CD4-positive, alpha-beta T cell treated with Interleukin-17A for 4 hours (primary cell): ENCODE measurements around the gene HIGD1C.
A peak's percentile ranks its signal among the peaks of the same experiment; 100 is the strongest.
"Not testable (repeated sequence)": the region's sequence is repeated elsewhere in the genome, so short reads cannot be mapped to it uniquely, and the experiment has no call there.

Source experiments
- DNase-seq: peaks from one replicate; pipeline ENCODE4 v3.0.0-alpha.2; 2020; ENCODE audit warnings: mixed read lengths

The HIGD1C gene

DNA sequence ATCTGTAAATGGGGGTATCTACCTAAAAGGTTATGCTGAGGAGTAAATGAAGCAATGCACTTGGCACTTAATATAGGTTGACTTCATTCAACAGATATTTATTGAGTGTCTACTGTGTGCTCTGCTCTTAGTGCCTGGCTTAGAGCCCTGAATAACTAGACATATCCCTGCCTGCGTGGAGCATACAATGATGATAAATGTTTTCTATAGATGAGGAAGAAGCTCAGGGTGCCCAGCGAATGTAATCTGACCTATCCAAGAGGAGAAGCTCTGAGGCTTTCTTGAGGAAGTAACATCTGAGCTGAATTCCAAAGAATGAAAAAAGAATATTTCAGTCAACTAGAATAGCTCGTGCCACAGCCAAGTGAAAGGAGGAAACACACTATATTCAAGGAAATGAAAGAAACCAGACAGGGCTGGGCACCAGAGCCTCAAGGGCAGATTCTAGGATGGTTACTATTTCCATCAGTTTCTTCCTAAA is 17.9 kb upstream of the HIGD1C start:
- no peak for DNase-seq

DNA sequence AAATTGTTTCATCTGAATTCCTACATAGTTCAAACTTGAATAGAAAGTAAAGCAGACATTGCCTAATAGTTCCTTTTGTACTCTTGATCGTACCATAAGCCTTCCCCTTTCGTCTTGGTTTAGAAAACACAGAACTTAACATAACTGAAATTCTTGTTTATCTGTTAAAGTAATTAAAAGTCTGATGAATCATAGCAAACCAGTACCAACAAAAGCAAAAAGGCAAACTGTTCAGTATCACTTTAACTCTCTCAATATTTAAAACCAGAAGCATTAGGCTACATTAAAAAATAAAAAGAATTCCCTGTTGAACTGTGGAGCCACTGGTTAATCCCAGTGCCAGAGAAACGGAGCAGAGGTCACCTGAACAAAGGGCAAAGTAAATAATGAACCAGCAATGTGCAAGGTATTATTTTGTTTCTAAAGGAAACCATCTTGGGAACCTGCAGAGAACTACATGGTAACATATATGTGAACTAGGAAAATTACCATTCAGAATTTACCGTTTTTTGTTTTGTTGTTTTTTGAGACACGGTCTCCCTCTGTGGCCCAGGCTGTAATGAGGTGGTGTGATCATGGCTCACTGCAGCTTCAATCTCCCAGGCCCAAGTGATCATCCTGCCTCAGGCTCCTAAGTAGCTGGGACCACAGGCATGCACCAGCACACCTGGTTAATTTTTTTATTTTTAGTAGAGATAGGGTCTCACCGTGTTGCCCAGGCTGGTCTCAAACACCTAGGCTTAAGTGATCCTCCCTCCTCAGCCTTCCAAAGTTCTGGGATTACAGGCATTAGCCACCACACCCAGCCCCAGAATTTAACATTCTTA is 17.1 kb upstream of the HIGD1C start:
- no peak for DNase-seq

DNA sequence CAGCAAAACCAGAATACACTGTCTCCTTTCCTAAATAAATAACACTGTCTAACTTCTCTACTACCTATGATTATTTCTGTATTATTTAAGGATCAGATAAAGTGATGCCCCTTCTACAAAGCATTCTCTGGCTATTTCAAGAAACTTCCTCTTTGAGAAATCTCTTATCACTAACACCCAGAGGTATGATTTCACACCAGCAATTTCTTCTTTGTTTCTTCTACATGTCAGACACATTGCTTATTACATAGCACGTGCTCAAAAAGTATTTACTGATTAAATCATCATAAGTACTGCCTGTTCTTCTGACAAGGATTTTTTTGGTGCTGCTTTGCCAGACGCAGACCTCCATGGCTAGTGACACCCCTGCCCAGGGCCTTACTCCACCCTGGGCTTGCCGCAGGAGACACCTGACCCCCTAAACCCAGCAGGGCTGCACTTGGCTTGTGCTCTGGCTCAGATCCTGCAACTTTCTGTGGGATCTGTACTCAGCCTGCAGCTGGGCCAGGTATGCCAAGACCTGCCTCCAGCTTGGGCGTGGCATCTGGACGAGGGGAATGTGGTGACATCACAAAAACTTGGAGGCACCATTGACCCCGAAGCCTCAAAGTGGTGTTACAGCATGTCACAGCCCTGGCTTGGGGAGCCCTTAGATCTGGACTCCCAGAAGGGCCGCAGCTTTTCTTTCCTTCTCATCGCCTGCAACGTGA is 15.4 kb upstream of the HIGD1C start:
- no peak for DNase-seq

DNA sequence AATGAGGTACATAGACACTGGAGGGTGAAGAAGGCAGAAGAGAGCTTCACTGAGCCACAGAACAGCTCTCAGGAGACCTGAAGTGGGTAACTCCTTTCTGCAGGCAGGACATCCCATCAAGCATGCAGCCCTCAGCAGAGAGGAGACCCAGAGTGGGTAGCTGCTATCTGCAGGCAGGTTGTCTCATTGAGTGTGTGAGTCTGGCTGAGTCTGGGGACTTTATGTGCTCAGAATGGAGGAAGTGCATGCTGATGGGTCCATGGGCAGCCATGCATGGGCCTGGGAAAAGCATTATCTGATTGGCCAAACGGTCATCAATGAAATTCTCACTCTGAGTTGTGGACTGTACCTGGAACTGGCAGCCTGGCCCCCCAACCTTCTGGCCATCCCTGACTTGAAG is 14.7 kb upstream of the HIGD1C start:
- DNase-seq, result no peak

DNA sequence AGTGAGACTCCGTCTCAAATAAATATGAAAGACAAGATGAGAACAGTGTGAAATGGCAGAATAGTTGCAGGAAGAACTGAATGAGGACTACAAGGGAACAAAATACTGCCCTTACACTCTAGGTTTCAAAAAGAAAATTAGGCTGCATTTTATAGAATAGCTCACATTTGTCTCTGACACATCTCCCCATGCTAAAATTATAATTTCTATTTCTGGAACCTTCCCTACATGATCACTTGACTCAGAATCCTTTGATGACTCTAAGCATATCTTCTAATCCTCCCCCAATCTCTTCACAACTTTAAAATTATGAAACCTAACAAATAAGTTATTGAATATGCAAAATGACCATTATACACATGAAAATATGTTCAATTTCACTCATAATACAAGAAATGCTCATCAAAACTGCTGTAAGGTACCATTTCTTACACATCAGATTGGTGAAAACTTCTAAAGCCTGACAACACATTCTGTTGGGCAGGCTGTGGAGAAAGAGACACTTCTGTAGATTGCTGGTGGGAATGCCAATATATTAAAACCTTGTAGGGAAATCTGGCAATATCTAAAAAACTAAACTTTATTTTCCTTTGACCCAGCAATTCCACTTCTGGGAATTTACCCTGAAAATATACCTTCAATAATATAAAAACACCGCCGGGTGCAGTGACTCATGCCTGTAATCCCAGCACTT is 4.3 kb upstream of the HIGD1C start:
- no peak for DNase-seq

DNA sequence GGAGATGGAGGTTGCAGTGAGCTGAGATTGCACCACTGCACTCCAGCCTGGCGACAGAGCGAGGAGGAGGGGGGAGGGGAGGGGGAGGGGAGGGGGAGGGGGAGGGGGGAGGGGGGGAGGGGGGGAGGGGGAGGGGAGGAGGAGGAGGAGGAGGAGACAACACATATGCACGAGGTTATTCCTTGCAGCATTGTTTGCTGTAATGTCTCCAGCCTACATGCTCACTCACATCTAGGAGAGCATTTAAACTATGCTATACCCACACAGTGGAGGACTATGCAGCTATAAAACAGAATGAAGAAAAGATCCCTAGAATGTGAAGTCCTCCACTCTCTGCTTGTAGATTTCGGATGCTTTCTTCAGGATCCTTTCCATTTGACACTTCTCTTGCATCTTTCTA is 3.5 kb upstream of the HIGD1C start:
- no peak for DNase-seq

DNA sequence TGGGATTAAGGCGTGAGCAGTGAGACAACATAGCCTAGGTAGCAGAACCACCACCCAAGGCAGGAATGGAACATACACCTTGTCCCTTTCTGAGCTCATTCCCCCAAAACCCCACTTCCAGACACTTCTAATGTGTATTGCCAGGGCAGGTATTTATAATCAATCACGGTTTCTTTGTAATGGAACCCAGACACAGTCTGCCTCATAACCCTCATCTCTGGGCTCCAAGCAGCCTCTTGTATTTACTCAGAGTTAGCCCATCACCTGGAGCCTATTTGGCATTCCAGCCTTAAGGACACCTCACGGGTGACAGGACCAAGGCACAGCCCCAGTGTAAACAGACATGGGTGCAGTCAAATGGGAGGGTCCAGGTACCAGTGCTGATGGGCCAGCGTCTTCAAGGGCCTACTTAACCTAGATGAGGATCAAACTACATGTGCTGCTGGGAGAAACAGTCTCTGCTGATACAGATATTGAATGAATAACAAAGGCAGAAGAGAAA is 2.5 kb upstream of the HIGD1C start:
- DNase-seq, result no peak

DNA sequence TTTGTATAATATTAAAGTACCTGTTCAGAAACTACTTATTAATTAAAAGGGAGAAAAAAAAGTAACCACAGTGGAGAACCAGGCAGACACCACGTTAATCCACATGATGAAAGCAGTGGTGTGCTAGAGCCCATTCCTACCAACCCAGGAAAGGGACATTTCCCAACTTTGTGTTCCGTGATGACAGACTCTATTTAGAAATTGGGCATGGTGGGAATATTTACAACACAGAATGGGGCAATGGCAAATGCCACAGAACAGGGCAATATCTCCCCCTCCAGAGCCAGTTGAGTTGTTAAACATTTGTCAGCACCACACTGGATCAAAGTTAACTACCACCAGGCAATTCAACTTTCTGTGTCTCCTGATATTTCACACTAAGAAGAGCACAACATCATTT is 1.2 kb upstream of the HIGD1C start:
- no peak for DNase-seq

DNA sequence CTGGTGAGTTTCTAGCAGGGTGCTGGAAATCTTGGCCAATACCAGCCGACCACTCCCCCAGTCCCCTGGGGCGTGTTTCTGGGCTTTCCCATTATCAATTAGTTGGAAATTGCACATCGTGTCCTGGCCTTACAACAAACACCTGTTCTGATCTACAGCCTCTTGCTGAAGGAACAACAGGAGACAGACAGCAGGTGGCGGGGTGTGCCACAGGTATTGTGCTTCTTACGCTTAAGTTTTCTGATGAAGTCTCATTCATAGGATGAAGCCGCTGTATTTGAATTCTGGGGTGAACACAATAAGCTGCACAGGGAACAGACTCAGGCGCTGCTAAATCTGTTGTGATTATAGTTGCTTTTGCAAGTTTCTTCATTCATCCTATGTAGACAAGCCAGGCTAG is 703 bp downstream of the HIGD1C start:
- DNase-seq, result peak; percentile 7

DNA sequence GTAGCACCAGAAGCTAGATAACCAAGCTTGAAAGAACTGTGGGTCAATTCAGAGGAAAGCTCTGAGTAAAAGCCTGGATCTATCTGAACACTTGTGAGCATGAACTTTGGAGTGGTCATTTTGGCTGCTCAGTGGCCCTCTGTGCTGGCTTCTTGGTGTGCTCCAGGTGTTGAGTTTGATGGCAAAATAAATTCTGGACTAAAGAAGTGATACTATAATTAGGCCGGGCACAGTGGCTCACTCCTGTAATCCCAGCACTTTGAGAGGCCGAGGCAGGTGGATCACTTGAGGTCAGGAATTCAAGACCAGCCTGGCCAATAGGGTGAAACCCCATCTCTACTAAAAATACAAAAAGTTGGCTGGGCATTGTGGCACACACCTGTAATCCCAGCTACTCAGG is 2.4 kb downstream of the HIGD1C start:
- DNase-seq, result not testable (repeated sequence)

DNA sequence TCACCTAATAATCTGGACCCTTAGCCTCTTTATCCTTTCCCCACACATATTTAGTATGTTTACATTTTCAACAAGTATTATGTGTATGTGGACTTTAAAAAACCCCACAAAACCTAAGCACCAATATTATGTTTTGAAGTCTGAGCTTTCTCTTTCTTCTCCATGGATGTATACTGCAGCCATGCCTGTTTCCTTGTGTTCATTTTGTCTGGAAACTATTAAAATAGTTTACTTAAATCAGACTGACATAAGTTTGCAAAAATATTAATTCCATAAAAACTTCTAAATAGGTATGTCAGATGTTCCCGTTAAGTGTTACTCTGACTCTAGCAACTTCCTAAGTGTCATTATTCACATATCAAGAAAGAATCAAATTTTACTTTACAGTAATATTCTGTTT is 2.9 kb downstream of the HIGD1C start:
- DNase-seq, result no peak

DNA sequence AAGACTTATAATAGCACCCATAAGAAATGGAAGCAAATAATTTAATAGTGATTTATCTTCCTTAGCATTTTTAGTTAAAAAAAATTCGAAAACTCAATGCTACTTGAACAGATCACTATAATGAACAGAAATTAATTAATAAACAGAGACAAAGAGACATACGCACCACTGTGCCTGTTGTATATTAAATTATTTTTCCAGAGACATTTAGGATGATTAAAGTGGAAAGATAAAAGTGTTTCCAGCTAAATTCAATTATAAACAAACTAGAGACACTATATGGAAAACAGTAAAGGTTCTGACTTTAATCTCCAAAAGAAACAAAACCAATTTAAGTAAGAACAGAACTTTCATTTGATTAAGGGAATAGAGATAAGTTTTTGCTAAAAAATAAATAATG is 3.4 kb downstream of the HIGD1C start:
- no peak for DNase-seq

DNA sequence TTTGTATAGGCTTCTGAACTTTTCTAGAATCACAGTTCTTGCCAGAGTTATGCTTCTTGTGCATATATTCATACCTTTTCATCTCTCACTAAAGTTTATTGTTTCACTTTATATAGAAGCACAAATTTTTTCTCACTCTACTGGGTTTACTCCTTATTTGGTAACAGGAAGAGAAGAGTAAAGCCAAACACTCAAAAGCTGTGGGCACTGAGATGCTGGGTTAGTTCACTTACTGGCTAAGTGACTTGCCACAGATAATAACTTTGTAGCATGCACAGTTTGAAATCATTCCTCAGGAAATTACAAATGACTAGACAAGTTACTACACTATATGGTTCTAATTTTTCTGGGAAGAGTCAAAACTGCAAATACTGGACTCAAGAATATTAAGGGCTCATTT is 7.8 kb downstream of the HIGD1C start:
- DNase-seq, result no peak

DNA sequence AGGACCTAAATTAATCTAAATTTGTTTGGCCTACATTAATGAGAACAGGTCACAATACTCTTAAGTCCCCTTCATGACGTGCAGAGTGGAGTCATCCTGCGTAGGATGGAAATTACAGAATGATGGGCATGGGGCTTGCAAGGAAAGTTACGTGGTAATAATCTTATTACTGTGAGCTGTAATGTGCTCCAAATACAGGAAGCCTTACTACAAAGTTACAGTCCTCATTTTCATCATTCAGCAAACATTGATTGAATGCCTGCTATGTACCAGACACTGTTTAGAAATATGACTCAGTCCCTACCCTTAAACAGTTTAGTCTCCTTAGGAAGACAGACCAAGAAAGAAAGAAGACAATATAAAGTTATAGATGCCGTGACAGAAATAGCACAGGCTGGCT is 9.4 kb downstream of the HIGD1C start:
- no peak for DNase-seq

DNA sequence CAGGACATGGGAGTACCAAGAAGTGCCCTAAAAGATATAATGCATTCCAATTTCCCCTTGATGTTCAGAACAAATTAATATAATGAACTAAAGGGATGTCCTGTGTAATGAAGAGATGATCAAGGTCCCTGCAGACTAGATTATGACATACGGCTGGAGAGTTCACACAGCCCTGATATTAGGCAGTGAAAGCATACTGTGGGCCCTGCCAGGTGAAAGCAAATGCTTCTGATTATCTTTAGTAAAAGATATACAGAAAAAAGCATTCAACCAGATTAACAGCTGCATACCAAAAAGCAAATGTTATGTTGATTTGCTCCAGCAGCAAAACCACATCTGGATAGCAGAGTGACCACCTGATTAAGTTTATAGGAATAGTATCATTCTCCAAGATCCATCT is 12.1 kb downstream of the HIGD1C start:
- no peak for DNase-seq

DNA sequence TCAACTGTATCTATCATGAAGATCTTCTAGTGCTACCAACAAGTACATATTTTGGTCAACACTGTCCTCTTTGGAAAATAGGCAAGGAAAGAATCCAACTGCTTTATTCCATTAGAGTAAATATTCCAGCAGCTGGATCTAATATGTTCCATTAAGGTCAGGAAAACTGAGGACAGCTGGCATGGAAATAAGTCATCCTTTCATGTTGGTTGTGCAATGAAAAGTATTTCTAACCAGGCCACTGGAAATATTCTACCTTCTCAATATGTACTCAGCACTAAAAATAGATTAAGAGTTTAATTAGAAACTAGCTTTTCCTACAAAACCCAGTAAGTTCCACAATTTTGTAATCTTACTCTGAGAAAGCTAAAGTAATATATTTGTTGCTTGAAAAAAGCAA is 19.6 kb downstream of the HIGD1C start:
- DNase-seq, result no peak

DNA sequence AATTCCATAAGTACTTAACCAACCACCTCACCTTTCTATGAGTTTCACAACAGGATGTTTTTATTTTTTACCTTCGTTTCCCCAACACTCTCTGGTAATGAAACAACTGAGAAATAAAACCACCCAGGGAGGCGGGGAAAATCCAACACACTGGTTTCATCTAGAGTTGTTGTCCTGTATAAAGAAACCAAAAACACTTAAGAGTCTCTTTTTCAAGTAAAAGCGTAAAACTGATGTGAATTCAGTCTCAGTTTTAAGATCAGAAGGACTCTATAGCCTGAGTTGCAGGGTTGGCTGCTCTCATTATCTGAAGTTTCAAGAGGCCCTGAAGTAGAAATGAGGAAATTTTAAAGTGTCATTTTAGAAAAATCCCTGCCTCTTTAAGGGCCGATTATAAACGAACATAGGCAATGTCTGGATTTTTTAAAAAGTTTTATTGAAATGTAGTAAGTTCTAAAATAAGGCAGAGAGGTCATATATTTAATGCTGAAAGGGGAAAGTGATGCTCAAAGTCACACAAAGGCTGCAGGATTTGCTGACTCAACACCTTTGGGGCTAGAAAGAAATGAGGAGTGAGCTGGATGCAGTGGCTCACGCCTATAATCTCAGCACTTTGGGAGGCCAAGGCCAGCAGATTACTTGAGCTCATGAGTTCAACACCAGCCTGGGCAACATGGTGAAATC is 27.2 kb downstream of the HIGD1C start:
- no peak for DNase-seq

DNA sequence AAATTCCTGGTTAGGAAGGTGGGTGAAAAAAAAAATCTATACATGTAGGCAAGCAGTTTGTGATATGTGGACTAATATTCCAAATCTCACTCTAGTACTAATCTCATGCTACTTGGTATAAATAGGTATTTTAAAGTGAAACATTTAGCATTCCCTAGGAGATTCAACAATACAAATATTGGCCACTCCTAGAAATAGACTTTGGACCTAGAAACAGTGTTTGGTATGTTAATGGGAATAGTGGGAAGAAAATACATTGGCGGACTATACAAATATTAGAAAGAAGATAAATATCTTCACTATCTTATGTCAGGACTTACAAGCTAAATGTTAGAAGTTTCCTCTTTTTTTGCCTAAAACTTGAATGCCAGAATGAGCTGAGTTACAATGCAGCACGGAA is 28.2 kb downstream of the HIGD1C start:
- no peak for DNase-seq

DNA sequence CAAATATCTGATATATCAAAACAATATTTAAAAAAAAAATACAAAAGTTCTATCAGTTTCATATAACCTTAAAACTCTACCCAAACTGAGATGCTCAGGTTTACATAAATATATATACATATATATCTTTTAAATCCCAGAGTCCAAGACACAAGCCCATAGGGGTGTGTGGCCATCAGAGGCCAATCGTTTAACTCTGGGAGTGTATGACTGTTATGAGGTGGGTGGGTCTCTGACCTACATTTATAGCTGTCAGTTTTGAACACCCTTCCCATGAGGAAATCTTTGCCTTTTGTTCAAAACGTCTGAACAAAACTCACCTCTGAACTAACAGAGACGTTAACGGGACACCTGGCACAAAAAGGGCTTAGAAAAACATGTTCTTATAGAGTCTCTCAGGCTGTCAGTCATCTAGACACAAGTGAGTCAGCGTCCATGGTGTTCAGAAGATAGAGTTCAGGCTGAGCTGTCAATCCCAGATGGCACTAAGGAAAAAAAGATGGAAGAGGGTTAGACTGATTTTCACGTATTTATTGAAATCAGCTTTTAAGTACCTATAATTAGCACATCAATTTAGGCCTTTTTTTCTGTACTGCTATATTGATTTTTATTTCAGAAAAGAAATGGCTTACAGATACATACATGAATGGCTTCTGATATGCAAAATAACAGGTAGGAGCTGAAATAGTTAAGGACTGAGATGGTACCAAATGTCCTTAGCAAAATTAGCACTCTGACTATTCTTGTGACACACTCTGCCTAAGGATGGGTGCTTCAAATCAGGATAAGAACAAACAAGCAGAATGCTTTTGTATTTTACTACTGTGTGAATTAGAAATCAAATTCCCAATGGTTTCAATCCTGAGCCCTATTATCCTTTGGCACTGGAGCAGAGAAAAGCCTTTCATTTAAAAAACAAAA is 29.2 kb downstream of the HIGD1C start:
- DNase-seq, result no peak

DNA sequence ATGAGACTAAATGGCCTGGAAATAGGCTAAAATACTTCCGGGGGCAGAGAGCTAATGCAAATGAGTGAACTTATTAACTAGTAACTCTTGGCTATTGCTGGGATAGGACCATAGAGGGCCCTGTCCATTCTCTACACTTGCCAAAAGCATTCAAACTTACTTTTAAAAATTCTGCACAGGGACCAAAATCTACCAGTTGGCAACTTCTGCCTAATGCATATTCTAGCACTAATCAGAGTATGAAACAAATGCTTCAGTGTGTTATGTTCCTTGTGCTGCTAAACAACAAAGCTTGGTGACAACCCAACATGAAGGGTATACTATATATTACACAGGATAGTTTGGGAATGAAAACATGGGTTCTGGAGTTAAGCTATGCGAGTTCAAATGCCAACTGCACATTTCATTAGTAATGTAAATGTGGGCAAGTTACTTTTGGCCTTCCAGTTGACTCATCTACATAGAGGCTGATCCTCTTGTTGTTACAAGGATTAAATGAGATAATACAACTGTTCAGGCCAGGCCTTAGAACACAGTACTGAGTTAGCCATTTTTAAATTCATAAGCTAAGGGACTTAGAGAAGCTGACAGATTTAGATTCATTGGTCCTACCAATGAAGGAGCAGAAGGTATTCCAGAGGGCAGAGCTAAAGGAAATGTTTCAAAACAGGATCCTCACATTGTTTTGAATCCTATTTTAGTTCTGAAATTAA is 32.4 kb downstream of the HIGD1C start:
- no peak for DNase-seq

DNA sequence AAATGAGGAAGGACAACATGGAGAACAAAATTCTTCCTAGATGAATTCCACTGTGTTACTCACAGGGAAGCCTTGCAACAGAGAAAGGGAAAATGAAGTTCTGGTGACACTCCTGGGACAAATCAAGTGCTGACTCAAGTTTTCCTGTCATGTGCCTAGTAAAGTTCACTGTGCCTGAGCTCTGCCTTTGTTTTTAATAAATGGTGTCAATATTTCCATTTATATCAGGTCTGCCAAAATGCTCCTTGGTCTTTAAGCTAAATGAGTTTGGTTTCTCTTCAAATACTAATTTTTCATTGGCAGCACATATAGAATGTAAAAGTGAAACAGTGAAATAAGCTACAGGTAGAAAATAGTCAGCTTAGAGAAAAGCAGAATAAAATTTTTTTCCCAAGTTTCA is 33.0 kb downstream of the HIGD1C start:
- DNase-seq, result no peak
